Kasumi-1 (cell line): ENCODE data around the gene GAN.

Experiments used
- DNase-seq, 2 experiments: peaks; one replicate each; lab custom pipeline; 2025; lab: John Stamatoyannopoulos, UW

GAN gene

DNA sequence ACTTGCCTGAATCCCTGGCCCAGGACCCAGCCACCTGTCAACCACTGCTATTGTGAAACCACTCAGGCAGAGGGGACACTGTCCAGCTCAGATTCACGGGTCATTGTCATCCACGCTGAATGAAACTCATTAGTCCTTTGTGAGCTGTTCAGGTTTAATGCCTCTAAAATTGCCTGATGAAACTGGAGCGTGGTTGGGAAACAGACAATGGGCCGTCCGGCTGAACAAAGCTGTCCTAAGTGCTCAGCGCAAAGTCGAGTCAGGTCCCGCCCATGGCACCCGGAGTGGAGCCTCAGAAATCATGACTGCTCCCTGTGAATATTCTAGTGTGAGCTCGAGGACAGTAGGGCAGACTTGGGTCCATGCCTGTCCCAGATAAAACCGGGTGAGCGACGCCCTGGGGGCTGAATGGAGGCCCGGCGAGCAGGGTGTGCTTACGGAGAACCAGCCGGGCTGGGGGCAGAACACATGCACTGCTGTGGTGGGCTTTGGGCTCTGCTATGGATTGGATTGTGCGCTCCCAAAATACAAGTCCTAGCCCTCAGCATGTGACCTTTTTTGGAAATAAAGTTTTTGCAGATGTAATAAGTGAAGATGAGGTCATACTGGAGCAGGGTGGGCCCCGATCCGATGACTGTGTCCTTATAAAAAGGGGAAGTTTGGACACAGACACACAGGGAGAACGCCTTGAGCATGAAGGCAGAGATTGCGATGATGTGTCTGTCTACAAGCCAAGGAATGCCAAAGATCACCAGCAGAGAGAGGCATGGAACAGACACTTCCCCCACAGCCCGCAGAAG, 117.0 kb downstream of the GAN start:
- peak; percentile 76 for DNase-seq

DNA sequence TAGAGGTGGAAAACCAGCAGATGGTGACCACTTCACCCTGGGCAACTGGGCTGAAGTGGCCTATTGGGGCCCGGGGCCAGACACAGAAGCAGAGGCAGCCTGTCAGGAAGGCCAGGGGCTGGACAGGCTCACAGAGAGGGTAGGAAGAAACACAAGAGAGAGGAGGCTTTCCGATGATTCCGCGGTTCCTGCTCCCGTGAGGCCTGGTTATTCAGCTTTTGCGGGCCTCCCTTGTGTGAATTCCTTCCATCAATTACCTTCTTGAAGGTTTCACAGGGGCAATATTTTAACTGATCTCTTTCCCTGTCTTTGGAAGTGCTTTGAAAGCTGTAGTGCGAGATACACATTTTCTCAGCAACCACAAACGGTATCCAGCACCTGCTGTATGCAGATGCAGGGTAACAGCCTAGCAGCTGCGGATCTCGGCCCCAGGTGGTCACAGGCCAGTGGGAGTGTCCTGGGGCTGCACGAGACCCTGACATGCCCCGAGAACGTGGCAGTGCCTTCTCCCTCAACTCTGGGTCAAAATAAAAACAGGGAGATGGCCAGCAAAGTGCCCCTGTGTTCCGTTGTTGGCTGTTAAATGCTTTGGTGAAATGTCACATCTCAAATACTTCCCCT, 118.3 kb downstream of the GAN start:
- DNase-seq: no peak

DNA sequence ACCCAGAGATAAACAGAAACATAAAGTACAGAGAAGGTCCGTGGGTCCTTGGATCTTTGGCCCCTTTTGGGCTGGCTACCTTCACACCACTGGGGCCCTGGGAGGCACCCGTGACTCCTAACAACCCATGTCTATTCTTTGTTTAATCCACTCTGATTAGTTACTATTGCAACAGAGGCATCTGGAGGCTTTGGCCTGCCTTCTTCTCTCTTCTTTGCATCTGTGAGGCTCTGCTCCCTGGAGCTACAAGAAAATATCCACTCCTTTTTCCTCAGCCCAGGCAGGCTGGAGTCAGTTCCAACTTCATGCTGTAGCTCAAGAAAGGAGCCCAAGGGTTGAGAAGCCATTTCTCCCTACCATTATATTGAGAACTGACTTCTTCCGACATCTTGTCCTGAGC, 120.3 kb downstream of the GAN start:
- no peak for DNase-seq

DNA sequence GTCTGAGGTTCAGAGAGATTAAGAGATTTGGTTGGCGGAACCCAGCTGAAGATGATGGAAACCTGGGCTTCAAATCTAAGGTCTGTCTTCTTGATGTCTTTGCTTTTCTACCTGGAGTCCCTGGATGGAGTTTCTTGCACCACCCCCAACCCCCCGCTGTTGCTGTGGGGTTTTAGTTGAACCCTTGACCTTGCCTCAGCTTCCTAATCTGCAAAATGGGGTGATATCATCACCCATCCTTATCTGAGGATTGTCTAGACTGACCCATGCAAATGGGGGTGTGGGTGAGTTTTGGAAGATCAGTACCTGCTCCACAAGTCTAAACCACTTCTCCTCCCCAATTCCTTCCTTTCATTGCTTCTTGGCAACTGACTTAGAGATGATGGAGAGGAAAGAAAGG, 120.8 kb downstream of the GAN start:
- DNase-seq: no peak

DNA sequence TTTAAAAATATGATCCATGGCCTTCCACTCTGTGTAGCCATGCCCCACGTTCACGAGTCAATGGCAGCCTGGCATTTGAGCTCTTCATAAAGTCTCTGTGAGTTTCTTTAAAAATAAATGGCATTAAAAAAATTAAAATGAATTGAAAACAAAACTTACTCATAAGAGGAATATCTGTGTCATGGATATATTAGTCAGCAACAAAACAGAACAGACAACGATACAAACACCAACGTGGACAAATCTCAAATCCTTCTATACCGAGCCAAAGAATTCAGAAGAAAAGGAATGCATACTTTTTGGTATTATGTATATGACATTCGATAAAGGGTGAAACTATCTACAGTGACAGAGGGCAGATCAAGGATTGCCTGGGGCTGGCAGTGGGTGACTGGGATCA, 121.6 kb downstream of the GAN start:
- DNase-seq: no peak

DNA sequence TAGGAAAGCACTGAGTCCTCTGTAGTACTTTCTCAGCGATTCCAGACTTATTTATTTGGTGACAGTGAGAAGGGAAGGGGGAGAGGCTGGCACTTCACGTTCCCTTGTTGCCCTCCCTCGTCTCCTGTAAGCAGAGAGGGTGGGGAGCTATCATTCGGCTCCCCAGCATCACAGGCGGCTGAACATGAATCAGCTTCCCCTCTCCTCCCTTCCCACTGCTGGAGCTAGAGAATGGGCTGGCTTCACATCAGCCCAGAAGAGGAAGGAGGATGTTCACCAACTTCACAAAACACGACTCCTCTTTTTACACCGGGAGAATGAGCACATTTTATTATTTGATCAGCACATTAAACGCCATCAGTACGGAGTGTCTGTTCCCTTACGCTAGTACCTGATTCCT, 123.1 kb downstream of the GAN start:
- peak; percentile 79 to 80 for DNase-seq
